ENCODE measurements around the gene UBXN4. TPM values are rescaled to one million over a fixed set of nuclear protein-coding genes. Genes with fewer than 3 reads are reported as not detected.
"Not testable (repeated sequence)": the region's sequence is repeated elsewhere in the genome, so short reads cannot be mapped to it uniquely, and the experiment has no call there.

The UBXN4 gene
- total and polyA plus RNA-seq, 4 donors, result 32.2 to 96.8 (median 66.6) TPM

DNA sequence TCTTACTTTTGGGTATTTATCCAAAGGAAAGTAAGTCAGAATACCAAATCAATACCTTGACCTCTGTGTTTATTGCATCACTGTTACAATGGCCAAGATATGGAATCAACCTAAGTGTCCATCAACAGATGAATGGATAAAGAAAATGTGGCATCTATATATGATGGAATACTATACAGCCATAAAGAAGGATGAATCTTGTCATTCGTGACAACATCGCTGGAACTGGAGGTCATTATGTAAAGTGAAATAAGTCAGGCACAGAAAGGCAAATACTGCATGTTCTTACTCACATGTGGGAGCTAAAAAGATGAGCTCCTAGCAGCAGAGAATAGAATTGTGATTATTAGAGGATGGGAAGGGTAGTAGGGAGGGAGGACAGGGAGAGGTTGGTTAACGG lies 60.7 kb downstream of the UBXN4 start:
- Histone ChIP-seq H3K4me1 (ENCODE audit: control insufficient read depth in 1 of 2, insufficient read depth in 2 of 2, low read length in 2 of 2) (no peaks in the 10 kb centered on the region), H3K36me3 (ENCODE audit: control insufficient read depth in 1 of 2, insufficient read depth in 2 of 2, low read length in 1 of 2) (no peaks in the 10 kb centered on the region), H3K27ac (ENCODE audit: low read depth in 1 of 2, low read length in 2 of 2) (no peak overlapping the region), H3K27me3 (ENCODE audit: control insufficient read depth in 1 of 2, insufficient read depth in 2 of 2, low read length in 1 of 2) (no peaks in the 10 kb centered on the region), H3K9me3 (ENCODE audit: control insufficient read depth, low read length) (no peaks in the 10 kb centered on the region), H3K4me3 (ENCODE audit: low read length in 2 of 2) (no peak overlapping the region)
- no peak for ATAC-seq (ENCODE audit: low FRiP score)
- 65% methylated on average over 3 of the region's 3 CpGs for WGBS, 2 donors
- no peak for DNase-seq
- intact Hi-C loops (cut with DNase I), result no loop called here

DNA sequence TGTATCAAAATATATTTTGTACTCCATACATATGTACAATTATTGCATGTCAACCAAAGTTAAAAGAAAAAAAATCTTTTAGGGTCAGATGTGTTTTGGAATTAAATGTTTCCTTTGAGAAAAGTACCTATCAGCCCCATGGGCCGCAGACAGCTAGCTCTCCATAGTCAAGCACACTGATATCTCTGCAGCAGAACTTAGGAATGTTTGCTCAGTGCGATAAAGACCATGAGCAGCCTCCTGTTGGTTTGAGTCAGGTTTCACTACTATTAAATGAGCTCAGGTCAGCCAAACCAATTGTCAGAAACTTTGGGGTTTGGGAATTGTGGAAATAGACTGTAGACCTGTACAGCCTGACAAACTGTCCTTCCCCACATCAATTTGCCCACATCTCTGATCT lies 61.6 kb downstream of the UBXN4 start:
- ATAC-seq (ENCODE audit: low FRiP score) (no peak), DNase-seq (no peak)
- no peaks in the 10 kb centered on the region for H3K36me3 ChIP-seq (ENCODE audit: control insufficient read depth in 1 of 2, insufficient read depth in 2 of 2, low read length in 1 of 2)
- no peaks in the 10 kb centered on the region for H3K27me3 ChIP-seq (ENCODE audit: control insufficient read depth in 1 of 2, insufficient read depth in 2 of 2, low read length in 1 of 2)
- H3K27ac ChIP-seq (ENCODE audit: low read depth in 1 of 2, low read length in 2 of 2), result no peak overlapping the region
- no peaks in the 10 kb centered on the region for H3K9me3 ChIP-seq (ENCODE audit: control insufficient read depth, low read length)
- intact Hi-C loops (cut with DNase I), result no loop called here
- no peak overlapping the region for H3K4me3 ChIP-seq (ENCODE audit: low read length in 2 of 2)
- H3K4me1 ChIP-seq (ENCODE audit: control insufficient read depth in 1 of 2, insufficient read depth in 2 of 2, low read length in 2 of 2), result no peaks in the 10 kb centered on the region
- WGBS, 2 donors, result 59 to 63% methylated on average over 2 of the region's 2 CpGs

DNA sequence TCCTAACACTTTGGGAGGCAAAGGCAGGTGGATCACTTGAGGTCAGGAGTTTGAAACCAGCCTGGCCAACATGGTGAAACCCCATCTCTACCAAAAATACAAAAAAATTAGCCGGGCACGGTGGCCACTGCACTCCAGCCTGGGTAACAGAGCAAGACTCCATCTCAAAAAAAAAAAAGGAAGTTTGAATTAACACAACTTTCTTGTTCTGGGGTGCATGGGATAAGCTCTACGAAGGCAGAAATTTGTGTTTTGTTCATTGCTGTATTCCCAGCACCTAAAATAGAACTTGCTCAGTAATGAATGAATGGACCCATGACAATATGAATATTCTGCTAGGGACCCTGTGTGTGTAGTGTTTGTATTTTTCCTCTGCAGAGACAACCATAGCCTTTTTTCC lies 66.2 kb downstream of the UBXN4 start:
- 88 to 91% methylated on average over 3 of the region's 3 CpGs for WGBS, 2 donors

DNA sequence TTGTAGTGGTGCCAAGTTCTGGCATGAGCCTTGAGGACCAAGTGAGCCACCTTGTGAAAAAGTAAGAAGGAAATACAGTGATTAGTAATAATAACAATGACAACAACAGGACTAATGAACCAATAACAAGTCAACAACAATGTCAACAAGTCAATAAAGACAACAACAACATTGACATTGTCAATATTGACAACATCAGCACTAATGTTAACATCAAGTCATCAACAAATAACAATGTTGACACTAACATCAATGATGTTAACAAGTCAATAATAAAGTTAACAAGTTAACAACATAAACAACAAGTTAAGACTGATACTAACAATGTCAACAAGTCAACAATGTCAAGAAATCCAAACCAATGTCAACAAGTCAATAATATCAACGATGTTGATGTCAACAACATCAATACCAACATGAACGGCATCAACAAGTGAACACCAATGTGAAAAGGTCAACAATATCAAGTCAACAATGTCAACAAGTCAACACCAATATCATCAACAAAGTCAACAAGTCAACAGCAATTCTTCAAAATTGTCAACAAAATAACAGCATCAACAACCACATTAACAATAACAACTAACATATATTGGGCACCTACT lies 71.4 kb downstream of the UBXN4 start:
- Histone ChIP-seq H3K36me3 (ENCODE audit: control insufficient read depth in 1 of 2, insufficient read depth in 2 of 2, low read length in 1 of 2) (no peaks in the 10 kb centered on the region), H3K27me3 (ENCODE audit: control insufficient read depth in 1 of 2, insufficient read depth in 2 of 2, low read length in 1 of 2) (no peaks in the 10 kb centered on the region), H3K4me3 (ENCODE audit: low read length in 2 of 2) (no peak overlapping the region), H3K4me1 (ENCODE audit: control insufficient read depth in 1 of 2, insufficient read depth in 2 of 2, low read length in 2 of 2) (no peaks in the 10 kb centered on the region), H3K27ac (ENCODE audit: low read depth in 1 of 2, low read length in 2 of 2) (no peak overlapping the region), H3K9me3 (ENCODE audit: control insufficient read depth, low read length) (no peaks in the 10 kb centered on the region)
- ATAC-seq (ENCODE audit: low FRiP score), result no peak
- 71 to 85% methylated on average over 2 of the region's 2 CpGs for WGBS, 2 donors
- intact Hi-C loops (cut with DNase I), result no loop called here
- DNase-seq, result no peak

More for the DNA sequence above, 66.2 kb downstream of the UBXN4 start:
- H3K4me3 ChIP-seq (ENCODE audit: low read length in 2 of 2); H3K27me3 ChIP-seq (ENCODE audit: control insufficient read depth in 1 of 2, insufficient read depth in 2 of 2, low read length in 1 of 2); H3K4me1 ChIP-seq (ENCODE audit: control insufficient read depth in 1 of 2, insufficient read depth in 2 of 2, low read length in 2 of 2); intact Hi-C loops (cut with DNase I); H3K27ac ChIP-seq (ENCODE audit: low read depth in 1 of 2, low read length in 2 of 2); H3K9me3 ChIP-seq (ENCODE audit: control insufficient read depth, low read length); H3K36me3 ChIP-seq (ENCODE audit: control insufficient read depth in 1 of 2, insufficient read depth in 2 of 2, low read length in 1 of 2); DNase-seq; ATAC-seq (ENCODE audit: low FRiP score): not testable (repeated sequence)

DNA sequence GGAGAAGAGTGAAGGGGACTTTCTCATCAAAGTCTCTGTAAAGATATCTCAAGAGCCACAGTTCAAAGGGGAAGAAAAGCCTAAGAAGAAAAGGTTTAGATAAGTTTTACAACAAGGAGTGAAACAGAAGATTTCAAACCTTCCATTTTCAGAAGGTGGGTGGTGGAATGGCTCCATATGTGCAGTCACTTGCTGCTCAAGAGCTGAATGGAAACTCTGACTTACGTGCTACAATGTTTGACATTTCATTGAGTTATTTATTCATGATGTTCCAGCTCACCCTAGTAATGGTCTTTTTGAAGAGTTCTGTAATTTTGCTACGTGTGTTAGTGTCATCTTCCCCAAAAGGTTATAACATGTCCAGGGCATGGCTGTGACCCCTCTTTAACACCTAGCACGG lies 73.6 kb downstream of the UBXN4 start:
- DNase-seq (no peak), ATAC-seq (ENCODE audit: low FRiP score) (no peak)
- intact Hi-C loops (cut with DNase I), result no loop called here
- Histone ChIP-seq H3K27me3 (ENCODE audit: control insufficient read depth in 1 of 2, insufficient read depth in 2 of 2, low read length in 1 of 2) (no peaks in the 10 kb centered on the region), H3K4me1 (ENCODE audit: control insufficient read depth in 1 of 2, insufficient read depth in 2 of 2, low read length in 2 of 2) (no peaks in the 10 kb centered on the region), H3K27ac (ENCODE audit: low read depth in 1 of 2, low read length in 2 of 2) (no peak overlapping the region), H3K4me3 (ENCODE audit: low read length in 2 of 2) (no peak overlapping the region), H3K36me3 (ENCODE audit: control insufficient read depth in 1 of 2, insufficient read depth in 2 of 2, low read length in 1 of 2) (no peaks in the 10 kb centered on the region), H3K9me3 (ENCODE audit: control insufficient read depth, low read length) (no peaks in the 10 kb centered on the region)
- 72 to 76% methylated on average over 3 of the region's 3 CpGs for WGBS, 2 donors

DNA sequence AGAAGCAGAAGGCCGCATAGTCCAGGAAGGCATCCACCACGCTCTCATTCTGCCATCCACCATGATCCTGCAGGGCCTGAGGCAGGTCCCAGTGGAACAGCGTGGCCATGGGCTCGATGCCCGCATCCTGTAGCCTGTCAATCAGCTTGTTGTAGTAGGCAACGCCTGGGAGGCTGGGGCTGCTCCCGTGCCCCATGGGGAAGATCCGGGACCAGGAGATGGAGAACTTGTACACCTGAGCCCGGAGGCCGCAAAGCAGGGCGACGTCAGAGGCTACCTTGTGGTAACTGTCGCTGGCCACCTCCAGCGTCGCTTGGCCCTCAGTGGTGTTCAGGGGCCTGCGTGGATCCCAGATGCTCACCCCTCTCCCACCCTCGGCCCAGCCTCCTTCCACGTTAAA lies 75.8 kb downstream of the UBXN4 start:
- no peaks in the 10 kb centered on the region for H3K4me1 ChIP-seq (ENCODE audit: control insufficient read depth in 1 of 2, insufficient read depth in 2 of 2, low read length in 2 of 2)
- H3K9me3 ChIP-seq (ENCODE audit: control insufficient read depth, low read length), result no peaks in the 10 kb centered on the region
- no peaks in the 10 kb centered on the region for H3K36me3 ChIP-seq (ENCODE audit: control insufficient read depth in 1 of 2, insufficient read depth in 2 of 2, low read length in 1 of 2)
- no peaks in the 10 kb centered on the region for H3K27me3 ChIP-seq (ENCODE audit: control insufficient read depth in 1 of 2, insufficient read depth in 2 of 2, low read length in 1 of 2)
- no peak overlapping the region for H3K4me3 ChIP-seq (ENCODE audit: low read length in 2 of 2)
- H3K27ac ChIP-seq (ENCODE audit: low read depth in 1 of 2, low read length in 2 of 2), result no peak overlapping the region
- DNase-seq (no peak), ATAC-seq (ENCODE audit: low FRiP score) (no peak)
- intact Hi-C loops (cut with DNase I), result no loop called here
- WGBS, 2 donors, result 80 to 86% methylated on average over 18 of the region's 18 CpGs

DNA sequence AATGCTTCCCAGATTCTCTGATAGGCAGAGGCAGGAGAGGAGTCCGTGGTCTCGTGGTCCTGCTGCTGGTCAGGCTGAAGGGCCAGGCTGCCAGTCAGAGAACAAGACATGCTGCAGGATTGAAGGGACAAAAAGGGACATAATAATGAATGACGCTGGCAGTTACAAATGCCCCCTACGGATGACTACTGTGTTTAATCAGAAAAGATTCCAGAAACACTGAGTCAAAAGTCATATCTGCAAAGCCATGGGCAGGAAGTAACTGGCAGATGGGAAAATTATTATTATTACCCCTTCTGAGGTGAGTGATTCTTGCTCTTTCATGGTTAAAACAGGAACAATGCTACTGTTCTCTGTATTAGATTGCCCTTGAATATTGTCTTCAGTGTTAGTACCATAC lies 76.3 kb downstream of the UBXN4 start:
- H3K4me3 ChIP-seq (ENCODE audit: low read length in 2 of 2), result no peak overlapping the region
- H3K27me3 ChIP-seq (ENCODE audit: control insufficient read depth in 1 of 2, insufficient read depth in 2 of 2, low read length in 1 of 2), result no peaks in the 10 kb centered on the region
- DNase-seq (no peak), ATAC-seq (ENCODE audit: low FRiP score) (no peak)
- H3K9me3 ChIP-seq (ENCODE audit: control insufficient read depth, low read length), result peaks cover 2% of the 10 kb centered on the region
- WGBS, 2 donors, result 41 to 57% methylated on average over 4 of the region's 4 CpGs
- H3K36me3 ChIP-seq (ENCODE audit: control insufficient read depth in 1 of 2, insufficient read depth in 2 of 2, low read length in 1 of 2), result no peaks in the 10 kb centered on the region
- intact Hi-C loops (cut with DNase I), result no loop called here
- no peaks in the 10 kb centered on the region for H3K4me1 ChIP-seq (ENCODE audit: control insufficient read depth in 1 of 2, insufficient read depth in 2 of 2, low read length in 2 of 2)
- no peak overlapping the region for H3K27ac ChIP-seq (ENCODE audit: low read depth in 1 of 2, low read length in 2 of 2)

DNA sequence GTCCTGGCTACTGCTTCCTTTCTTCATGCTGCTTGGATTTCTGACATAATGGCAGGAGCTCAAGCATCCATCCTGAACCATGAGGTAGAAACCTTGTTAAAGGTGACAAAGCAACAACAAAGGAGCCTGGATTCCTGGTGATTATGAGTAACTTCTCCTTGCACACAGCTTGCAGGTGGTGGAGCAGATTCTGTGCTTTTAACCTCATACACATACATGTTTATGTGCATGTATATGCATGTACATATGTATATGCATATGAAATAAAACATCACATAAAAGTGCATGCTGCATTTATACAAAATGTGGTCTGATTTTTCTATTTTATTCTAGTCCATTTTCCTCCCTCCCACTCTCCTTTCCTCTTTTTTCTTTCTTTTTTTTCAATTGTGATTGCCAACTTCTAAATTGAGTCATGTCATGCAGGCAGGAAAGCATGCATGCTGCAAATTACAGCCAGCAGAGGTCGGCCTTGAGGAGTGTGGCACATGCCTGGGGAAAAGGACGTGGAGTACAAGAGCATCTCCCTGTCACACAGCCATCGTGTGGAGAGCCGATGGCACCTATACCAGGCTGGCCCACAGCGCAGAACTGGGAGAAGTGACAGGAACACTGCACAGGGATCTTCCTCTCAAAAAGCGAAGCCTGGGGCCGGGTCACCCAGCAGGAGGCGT lies 77.4 kb downstream of the UBXN4 start:
- Histone ChIP-seq H3K4me1 (ENCODE audit: control insufficient read depth in 1 of 2, insufficient read depth in 2 of 2, low read length in 2 of 2) (no peaks in the 10 kb centered on the region), H3K36me3 (ENCODE audit: control insufficient read depth in 1 of 2, insufficient read depth in 2 of 2, low read length in 1 of 2) (no peaks in the 10 kb centered on the region), H3K27ac (ENCODE audit: low read depth in 1 of 2, low read length in 2 of 2) (no peak overlapping the region), H3K9me3 (ENCODE audit: control insufficient read depth, low read length) (peaks cover 2% of the 10 kb centered on the region), H3K27me3 (ENCODE audit: control insufficient read depth in 1 of 2, insufficient read depth in 2 of 2, low read length in 1 of 2) (no peaks in the 10 kb centered on the region), H3K4me3 (ENCODE audit: low read length in 2 of 2) (no peak overlapping the region)
- intact Hi-C loops (cut with DNase I), result no loop called here
- no peak for ATAC-seq (ENCODE audit: low FRiP score)
- DNase-seq, result no peak
- 69 to 75% methylated on average over 8 of the region's 8 CpGs for WGBS, 2 donors

DNA sequence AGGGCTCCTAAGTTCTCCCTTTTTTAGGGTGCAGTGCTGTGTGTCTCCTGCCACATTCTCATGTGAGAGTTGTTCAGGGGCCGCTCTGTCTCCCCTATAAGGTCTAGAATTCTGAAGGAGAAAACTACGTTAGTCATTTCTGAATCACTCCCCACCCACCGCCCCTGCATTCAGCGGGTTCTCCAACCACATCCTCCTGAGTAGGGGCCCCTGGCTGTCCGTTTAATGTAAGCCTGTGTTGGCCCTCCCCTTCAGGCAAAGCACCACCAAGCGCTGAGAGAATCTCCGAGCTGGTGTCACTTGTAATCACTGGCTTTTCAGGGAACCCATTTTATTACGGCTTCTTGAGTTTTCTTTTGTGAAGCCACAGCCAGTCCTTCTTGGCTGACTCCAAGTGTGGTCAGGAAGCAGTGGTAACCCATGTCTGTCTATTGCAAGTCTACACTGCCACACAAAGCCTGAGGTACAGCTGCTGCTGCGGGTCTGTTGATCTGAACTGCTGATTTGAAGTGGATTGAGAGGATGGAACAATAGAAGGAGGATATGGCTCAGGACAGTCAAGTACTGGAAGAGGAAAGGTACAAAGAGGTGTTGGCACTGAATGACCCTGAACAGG lies 78.5 kb downstream of the UBXN4 start:
- H3K27me3 ChIP-seq (ENCODE audit: control insufficient read depth in 1 of 2, insufficient read depth in 2 of 2, low read length in 1 of 2), result no peaks in the 10 kb centered on the region
- peaks cover 2% of the 10 kb centered on the region for H3K9me3 ChIP-seq (ENCODE audit: control insufficient read depth, low read length)
- ATAC-seq (ENCODE audit: low FRiP score) (no peak), DNase-seq (no peak)
- H3K4me3 ChIP-seq (ENCODE audit: low read length in 2 of 2), result no peak overlapping the region
- intact Hi-C loops (cut with DNase I), result no loop called here
- WGBS, 2 donors, result 60 to 62% methylated on average over 9 of the region's 9 CpGs
- no peak overlapping the region for H3K27ac ChIP-seq (ENCODE audit: low read depth in 1 of 2, low read length in 2 of 2)
- no peaks in the 10 kb centered on the region for H3K36me3 ChIP-seq (ENCODE audit: control insufficient read depth in 1 of 2, insufficient read depth in 2 of 2, low read length in 1 of 2)
- H3K4me1 ChIP-seq (ENCODE audit: control insufficient read depth in 1 of 2, insufficient read depth in 2 of 2, low read length in 2 of 2), result no peaks in the 10 kb centered on the region
